ENCODE measurements around the gene POU5F2.

- TF ChIP-seq, protein P1, sequence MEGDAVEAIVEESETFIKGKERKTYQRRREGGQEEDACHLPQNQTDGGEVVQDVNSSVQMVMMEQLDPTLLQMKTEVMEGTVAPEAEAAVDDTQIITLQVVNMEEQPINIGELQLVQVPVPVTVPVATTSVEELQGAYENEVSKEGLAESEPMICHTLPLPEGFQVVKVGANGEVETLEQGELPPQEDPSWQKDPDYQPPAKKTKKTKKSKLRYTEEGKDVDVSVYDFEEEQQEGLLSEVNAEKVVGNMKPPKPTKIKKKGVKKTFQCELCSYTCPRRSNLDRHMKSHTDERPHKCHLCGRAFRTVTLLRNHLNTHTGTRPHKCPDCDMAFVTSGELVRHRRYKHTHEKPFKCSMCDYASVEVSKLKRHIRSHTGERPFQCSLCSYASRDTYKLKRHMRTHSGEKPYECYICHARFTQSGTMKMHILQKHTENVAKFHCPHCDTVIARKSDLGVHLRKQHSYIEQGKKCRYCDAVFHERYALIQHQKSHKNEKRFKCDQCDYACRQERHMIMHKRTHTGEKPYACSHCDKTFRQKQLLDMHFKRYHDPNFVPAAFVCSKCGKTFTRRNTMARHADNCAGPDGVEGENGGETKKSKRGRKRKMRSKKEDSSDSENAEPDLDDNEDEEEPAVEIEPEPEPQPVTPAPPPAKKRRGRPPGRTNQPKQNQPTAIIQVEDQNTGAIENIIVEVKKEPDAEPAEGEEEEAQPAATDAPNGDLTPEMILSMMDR (conservative IDR thresholded peaks at IDR 0.05), result no peak
- TF ChIP-seq EZH2 (IDR thresholded peaks at IDR 0.05; ENCODE audit: low read depth), result no peak
Observed at GRCh38 chr5:93715327-93715726, 26.1 kb downstream of the POU5F2 start.

Data from PC-9 (cell line).